ENCODE data around the gene SLIT3. TPM values are rescaled to one million over a fixed set of nuclear protein-coding genes. Genes with fewer than 3 reads are reported as not detected.

The SLIT3 gene
- total RNA-seq, 4 donors from 2014 or later = 0.97 to 6.1 (median 3.4) TPM

DNA sequence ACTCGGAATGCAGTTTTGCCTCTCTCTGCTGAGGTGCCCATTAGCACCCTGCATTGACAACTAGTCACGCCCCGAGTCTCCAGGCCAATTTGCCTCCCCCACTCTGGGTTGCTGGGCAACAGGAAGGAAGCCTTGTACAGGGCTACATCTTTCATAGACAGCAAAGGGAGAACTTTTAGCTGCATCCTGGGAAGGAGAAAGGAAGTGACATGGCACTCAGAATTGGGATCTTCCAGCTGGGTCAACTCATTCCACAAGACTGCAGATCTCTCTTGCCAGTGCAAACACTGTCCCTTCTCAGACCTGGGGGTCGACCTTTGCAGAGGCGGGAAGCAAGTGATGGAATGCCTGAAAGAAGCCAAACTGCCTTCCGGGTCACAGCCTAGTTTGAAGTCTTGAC lies 282.0 kb downstream of the SLIT3 start:
- H3K27ac ChIP-seq = no peak overlapping the region
- no peaks in the 10 kb centered on the region for H3K9me3 ChIP-seq
- in situ Hi-C loops (cut with MboI; ENCODE audit: low sequenced_read_pairs in 4 of 4) = no loop called here
- intact Hi-C loops (cut with DNase I; ENCODE audit: low total_unique reads) = no loop called here
- ATAC-seq (no peak), DNase-seq (no peak)
- no peaks in the 10 kb centered on the region for H3K4me1 ChIP-seq
- H3K4me3 ChIP-seq = no peak overlapping the region
- TF ChIP-seq CTCF (IDR thresholded peaks at IDR 0.05 in 4 of 5, conservative IDR thresholded peaks at IDR 0.05 in 1 of 5) = no peak
- TF ChIP-seq POLR2A (IDR thresholded peaks at IDR 0.05) = no peak
- H3K27me3 ChIP-seq = peaks cover 0 to 2% (median 0%) of the 10 kb centered on the region in 3 donors
- H3K36me3 ChIP-seq = no peaks in the 10 kb centered on the region

GRCh38 chr5:169015991-169016390 lies 284.9 kb downstream of the SLIT3 start:
- no peak overlapping the region for H3K27ac ChIP-seq
- no peak overlapping the region for H3K4me3 ChIP-seq
- TF ChIP-seq CTCF (IDR thresholded peaks at IDR 0.05 in 4 of 5, conservative IDR thresholded peaks at IDR 0.05 in 1 of 5) (no peak), POLR2A (IDR thresholded peaks at IDR 0.05) (no peak)
- no peaks in the 10 kb centered on the region for H3K4me1 ChIP-seq
- H3K36me3 ChIP-seq = no peaks in the 10 kb centered on the region
- in situ Hi-C loops (cut with MboI; ENCODE audit: low sequenced_read_pairs in 4 of 4) = no loop called here
- H3K9me3 ChIP-seq = no peaks in the 10 kb centered on the region
- intact Hi-C loops (cut with DNase I; ENCODE audit: low total_unique reads) = no loop called here
- H3K27me3 ChIP-seq = peaks cover 0 to 2% (median 0%) of the 10 kb centered on the region in 3 donors
- no peak for ATAC-seq
- DNase-seq = no peak

GRCh38 chr5:169013846-169014245 lies 287.1 kb downstream of the SLIT3 start:
- intact Hi-C loops (cut with DNase I; ENCODE audit: low total_unique reads) = no loop called here
- no peak for DNase-seq
- no peak for ATAC-seq
- no peaks in the 10 kb centered on the region for H3K9me3 ChIP-seq
- in situ Hi-C loops (cut with MboI; ENCODE audit: low sequenced_read_pairs in 4 of 4) = no loop called here
- H3K4me1 ChIP-seq = no peaks in the 10 kb centered on the region
- no peak overlapping the region for H3K4me3 ChIP-seq
- H3K27me3 ChIP-seq = peaks cover 0 to 2% (median 0%) of the 10 kb centered on the region in 3 donors
- no peak for TF ChIP-seq POLR2A (IDR thresholded peaks at IDR 0.05)
- no peak for TF ChIP-seq CTCF (IDR thresholded peaks at IDR 0.05 in 4 of 5, conservative IDR thresholded peaks at IDR 0.05 in 1 of 5)
- H3K27ac ChIP-seq = no peak overlapping the region
- H3K36me3 ChIP-seq = no peaks in the 10 kb centered on the region

- Histone ChIP-seq H3K36me3 (no peaks in the 10 kb centered on the region), H3K27me3 (peaks cover 0 to 1% (median 0%) of the 10 kb centered on the region in 3 donors), H3K4me3 (no peak overlapping the region), H3K27ac (no peak overlapping the region), H3K9me3 (no peaks in the 10 kb centered on the region), H3K4me1 (no peaks in the 10 kb centered on the region)
- ATAC-seq = no peak
- intact Hi-C loops (cut with DNase I; ENCODE audit: low total_unique reads) = no loop called here
- in situ Hi-C loops (cut with MboI; ENCODE audit: low sequenced_read_pairs in 4 of 4) = no loop called here
- TF ChIP-seq CTCF (IDR thresholded peaks at IDR 0.05 in 4 of 5, conservative IDR thresholded peaks at IDR 0.05 in 1 of 5) (no peak), POLR2A (IDR thresholded peaks at IDR 0.05) (no peak)
- no peak for DNase-seq
Observed at GRCh38 chr5:169013208-169013728, 287.7 kb downstream of the SLIT3 start.

GRCh38 chr5:169012450-169012849 lies 288.5 kb downstream of the SLIT3 start:
- TF ChIP-seq CTCF (IDR thresholded peaks at IDR 0.05 in 4 of 5, conservative IDR thresholded peaks at IDR 0.05 in 1 of 5) = no peak
- no peak for TF ChIP-seq POLR2A (IDR thresholded peaks at IDR 0.05)
- DNase-seq (no peak), ATAC-seq (no peak)
- intact Hi-C loops (cut with DNase I; ENCODE audit: low total_unique reads) (no loop called here), in situ Hi-C loops (cut with MboI; ENCODE audit: low sequenced_read_pairs in 4 of 4) (no loop called here)
- Histone ChIP-seq H3K9me3 (no peaks in the 10 kb centered on the region), H3K36me3 (no peaks in the 10 kb centered on the region), H3K4me1 (no peaks in the 10 kb centered on the region), H3K4me3 (no peak overlapping the region), H3K27ac (no peak overlapping the region), H3K27me3 (no peaks in the 10 kb centered on the region)

Measured in gastrocnemius medialis (tissue), 4 donors.